Body of pancreas (tissue), 4 donors: ENCODE data around the gene GCC2.

ENCODE experiments used
- CTCF ChIP-seq, 7 experiments: fragments of 450-650 bp in 4 of 7; fragments of 200-600 bp in 3 of 7; sonication (generic) in 3 of 7; IDR thresholded peaks; one replicate each; pipeline ENCODE4 v1.5.1; 2016 to 2019; ENCODE audit warnings: antibody characterized with exemption in 7 of 7
- POLR2A ChIP-seq, 3 donors: fragments of 450-650 bp; IDR thresholded peaks; one replicate each; pipeline ENCODE4 v1.6.1; 2016; ENCODE audit warnings: antibody characterized with exemption in 3 of 3, mild to moderate bottlenecking in 2 of 3

- TF ChIP-seq CTCF (IDR thresholded peaks at IDR 0.05) (no peak), POLR2A (IDR thresholded peaks at IDR 0.05) (no peak)
Observed at GRCh38 chr2:108399479-108399878, 49.5 kb upstream of the GCC2 start.
